A549 (cell line): ENCODE measurements around the gene CORO2B.

Experiments
- CEBPB ChIP-seq, 2 experiments: fragments of >200 bp in 1 of 2; sonication (Bioruptor Twin) in 1 of 2; formaldehyde crosslinking in 1 of 2; IDR thresholded peaks; 2 replicates each; pipeline ENCODE4 v1.6.1; 2012 to 2016
- TF ChIP-seq, protein P1 (sequence below): fragments of >200 bp; sonication (Bioruptor Twin); formaldehyde crosslinking; IDR thresholded peaks from 3 replicates; pipeline ENCODE4 v1.5.1; 2016

DNA sequence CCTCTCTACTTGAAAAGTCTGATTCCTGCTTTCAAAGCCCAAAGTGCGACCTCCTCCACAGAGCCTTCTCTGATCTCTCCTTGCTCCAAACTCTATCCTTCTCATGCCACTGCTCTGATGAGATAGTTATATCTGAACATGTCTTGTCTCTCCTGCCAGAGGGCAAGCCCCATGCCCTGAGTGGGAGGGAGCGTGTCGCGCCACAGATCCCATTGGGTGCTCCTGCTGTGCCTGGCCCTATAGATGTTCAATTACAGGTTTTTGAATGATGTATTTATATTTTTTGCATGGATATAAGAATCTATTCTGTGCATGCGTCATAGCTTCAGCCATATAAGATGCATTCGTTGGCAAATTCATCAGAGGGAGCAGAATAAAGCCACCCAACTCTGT lies 20.4 kb downstream of the CORO2B start:
- TF ChIP-seq CEBPB (IDR thresholded peaks at IDR 0.05) = no peak
- TF ChIP-seq, protein P1, sequence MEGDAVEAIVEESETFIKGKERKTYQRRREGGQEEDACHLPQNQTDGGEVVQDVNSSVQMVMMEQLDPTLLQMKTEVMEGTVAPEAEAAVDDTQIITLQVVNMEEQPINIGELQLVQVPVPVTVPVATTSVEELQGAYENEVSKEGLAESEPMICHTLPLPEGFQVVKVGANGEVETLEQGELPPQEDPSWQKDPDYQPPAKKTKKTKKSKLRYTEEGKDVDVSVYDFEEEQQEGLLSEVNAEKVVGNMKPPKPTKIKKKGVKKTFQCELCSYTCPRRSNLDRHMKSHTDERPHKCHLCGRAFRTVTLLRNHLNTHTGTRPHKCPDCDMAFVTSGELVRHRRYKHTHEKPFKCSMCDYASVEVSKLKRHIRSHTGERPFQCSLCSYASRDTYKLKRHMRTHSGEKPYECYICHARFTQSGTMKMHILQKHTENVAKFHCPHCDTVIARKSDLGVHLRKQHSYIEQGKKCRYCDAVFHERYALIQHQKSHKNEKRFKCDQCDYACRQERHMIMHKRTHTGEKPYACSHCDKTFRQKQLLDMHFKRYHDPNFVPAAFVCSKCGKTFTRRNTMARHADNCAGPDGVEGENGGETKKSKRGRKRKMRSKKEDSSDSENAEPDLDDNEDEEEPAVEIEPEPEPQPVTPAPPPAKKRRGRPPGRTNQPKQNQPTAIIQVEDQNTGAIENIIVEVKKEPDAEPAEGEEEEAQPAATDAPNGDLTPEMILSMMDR = no peak
